Activated CD4-positive, alpha-beta T cell treated with anti-CD3 and anti-CD28 coated beads, Interleukin-2, amount 10 ng/mL, durations not matched to agents 24 days and 14 days (primary cell): ENCODE data around the gene LRAT. TPM values are rescaled to one million over a fixed set of nuclear protein-coding genes. Genes with fewer than 3 reads are reported as not detected.
A peak's percentile ranks its signal among the peaks of the same experiment; 100 is the strongest.
"Not testable (repeated sequence)": the region's sequence is repeated elsewhere in the genome, so short reads cannot be mapped to it uniquely, and the experiment has no call there.

Source experiments
- DNase-seq: peaks from one replicate; pipeline ENCODE4 v3.0.0; 2022
- H3K27ac Mint-ChIP-seq: one replicate; pipeline ENCODE4 v1.8.0; 2022; ENCODE audit warnings: mild to moderate bottlenecking, mixed read lengths
- H3K27me3 Mint-ChIP-seq: one replicate; pipeline ENCODE4 v1.8.0; 2022; ENCODE audit warnings: mixed read lengths
- H3K36me3 Mint-ChIP-seq: one replicate; pipeline ENCODE4 v1.8.0; 2022; ENCODE audit warnings: low read depth, mild to moderate bottlenecking, mixed read lengths
- H3K4me1 Mint-ChIP-seq: one replicate; pipeline ENCODE4 v1.8.0; 2021; ENCODE audit warnings: mixed read lengths
- H3K4me3 Mint-ChIP-seq: one replicate; pipeline ENCODE4 v1.8.0; 2022; ENCODE audit warnings: mild to moderate bottlenecking, moderate library complexity, mixed read lengths
- H3K9me3 Mint-ChIP-seq: one replicate; pipeline ENCODE4 v1.8.0; 2021; ENCODE audit warnings: mixed read lengths
- intact Hi-C: fragments of 100-400 bp; cut with micrococcal nuclease; formaldehyde crosslinking; loops from one replicate; pipeline ENCODE4 v1.15.1; 2023
- total RNA-seq: library from RNA; stranded (reverse); gene quantifications from 2 replicates; pipeline ENCODE4 v1.2.3, GENCODE V29; 2022

The LRAT gene
- not detected in 2 replicates for total RNA-seq

GRCh38 chr4:154743683-154744340 lies at the start of gene LRAT:
Gene LRAT, plus strand, starts transcription at chr4:154744000. Its CDS starts 327 bp downstream, at chr4:154744327.
- Mint-ChIP-seq H3K27ac (no peak within 1 kb of the TSS), H3K4me1 (peaks cover 14% of the 10 kb centered on the region)
- intact Hi-C loops: loop anchor here (5.0 kb wide), 2 partner anchors 252 to 957 kb away; partner anchors contain the start of genes DCHS2 and SFRP2

GRCh38 chr4:154707877-154708276 lies 35.9 kb upstream of the LRAT start:
- Mint-ChIP-seq H3K27me3 (peaks cover 13% of the 10 kb centered on the region), H3K9me3 (no peaks in the 10 kb centered on the region), H3K27ac (no peak overlapping the region), H3K4me1 (no peaks in the 10 kb centered on the region), H3K36me3 (no peaks in the 10 kb centered on the region), H3K4me3 (no peak overlapping the region)
- intact Hi-C loops: no loop called here
- DNase-seq: no peak

More at GRCh38 chr4:154743683-154744340, at the start of gene LRAT:
- peaks cover 71% of the 10 kb centered on the region for H3K27me3 Mint-ChIP-seq
- peak; percentile 87 for DNase-seq
- peak within 1 kb of the TSS; percentile 84 for H3K4me3 Mint-ChIP-seq
- no peaks in the 10 kb centered on the region for H3K36me3 Mint-ChIP-seq
- H3K9me3 Mint-ChIP-seq: no peaks in the 10 kb centered on the region

GRCh38 chr4:154709550-154709949 lies 34.2 kb upstream of the LRAT start:
- DNase-seq: no peak
- H3K4me1 Mint-ChIP-seq: no peaks in the 10 kb centered on the region
- H3K4me3 Mint-ChIP-seq: no peak overlapping the region
- no peak overlapping the region for H3K27ac Mint-ChIP-seq
- H3K9me3 Mint-ChIP-seq: no peaks in the 10 kb centered on the region
- intact Hi-C loops: no loop called here
- no peaks in the 10 kb centered on the region for H3K36me3 Mint-ChIP-seq
- peaks cover 8% of the 10 kb centered on the region for H3K27me3 Mint-ChIP-seq

GRCh38 chr4:154711522-154711921 lies 32.3 kb upstream of the LRAT start:
- intact Hi-C loops: no loop called here
- peaks cover 14% of the 10 kb centered on the region for H3K27me3 Mint-ChIP-seq

GRCh38 chr4:154714339-154715040 lies 29.3 kb upstream of the LRAT start:
- intact Hi-C loops: no loop called here
- H3K36me3 Mint-ChIP-seq: no peaks in the 10 kb centered on the region
- H3K9me3 Mint-ChIP-seq: no peaks in the 10 kb centered on the region
- no peak overlapping the region for H3K4me3 Mint-ChIP-seq
- peaks cover 13% of the 10 kb centered on the region for H3K27me3 Mint-ChIP-seq
- H3K4me1 Mint-ChIP-seq: peaks cover 5% of the 10 kb centered on the region
- no peak for DNase-seq
- H3K27ac Mint-ChIP-seq: no peak overlapping the region

More at GRCh38 chr4:154711522-154711921, 32.3 kb upstream of the LRAT start:
- Mint-ChIP-seq H3K36me3 (no peaks in the 10 kb centered on the region), H3K27ac (no peak overlapping the region), H3K9me3 (no peaks in the 10 kb centered on the region), H3K4me1 (no peaks in the 10 kb centered on the region), H3K4me3 (no peak overlapping the region)
- no peak for DNase-seq

GRCh38 chr4:154719087-154719486 lies 24.7 kb upstream of the LRAT start:
- Mint-ChIP-seq H3K4me3 (no peak overlapping the region), H3K27ac (peak overlapping the region; percentile 4), H3K27me3 (peaks cover 8% of the 10 kb centered on the region), H3K9me3 (no peaks in the 10 kb centered on the region), H3K36me3 (no peaks in the 10 kb centered on the region), H3K4me1 (peaks cover 11% of the 10 kb centered on the region)
- DNase-seq: no peak
- intact Hi-C loops: no loop called here

GRCh38 chr4:154720123-154720522 lies 23.7 kb upstream of the LRAT start:
- peaks cover 10% of the 10 kb centered on the region for H3K27me3 Mint-ChIP-seq
- no peak for DNase-seq

GRCh38 chr4:154720618-154721267 lies 23.1 kb upstream of the LRAT start:
- Mint-ChIP-seq H3K36me3 (no peaks in the 10 kb centered on the region), H3K9me3 (no peaks in the 10 kb centered on the region), H3K27me3 (peaks cover 10% of the 10 kb centered on the region), H3K4me1 (peaks cover 11% of the 10 kb centered on the region), H3K4me3 (no peak overlapping the region), H3K27ac (no peak overlapping the region)
- intact Hi-C loops: loop anchor here (5.0 kb wide), 1 partner anchor 168 kb away; the partner anchor contains the start of gene PLRG1
- DNase-seq: no peak

More at GRCh38 chr4:154720123-154720522, 23.7 kb upstream of the LRAT start:
- Mint-ChIP-seq H3K36me3 (no peaks in the 10 kb centered on the region), H3K9me3 (no peaks in the 10 kb centered on the region), H3K4me1 (peaks cover 11% of the 10 kb centered on the region), H3K4me3 (no peak overlapping the region), H3K27ac (no peak overlapping the region)
- intact Hi-C loops: loop anchor here (5.0 kb wide), 1 partner anchor 168 kb away; the partner anchor contains the start of gene PLRG1

- peaks cover 11% of the 10 kb centered on the region for H3K4me1 Mint-ChIP-seq
- peaks cover 5% of the 10 kb centered on the region for H3K27me3 Mint-ChIP-seq
- DNase-seq: no peak
- H3K9me3 Mint-ChIP-seq: no peaks in the 10 kb centered on the region
- no peak overlapping the region for H3K27ac Mint-ChIP-seq
- intact Hi-C loops: loop anchor here (5.0 kb wide), 1 partner anchor 170 kb away; the partner anchor contains the start of gene PLRG1
- no peaks in the 10 kb centered on the region for H3K36me3 Mint-ChIP-seq
- H3K4me3 Mint-ChIP-seq: no peak overlapping the region
Measured at GRCh38 chr4:154722262-154722661, 21.5 kb upstream of the LRAT start.

- not testable (repeated sequence) for DNase-seq, H3K27me3 Mint-ChIP-seq, H3K36me3 Mint-ChIP-seq, H3K4me3 Mint-ChIP-seq, H3K9me3 Mint-ChIP-seq, H3K27ac Mint-ChIP-seq
- peaks cover 11% of the 10 kb centered on the region for H3K4me1 Mint-ChIP-seq
- intact Hi-C loops: loop anchor here (5.0 kb wide), 1 partner anchor 171 kb away; the partner anchor contains the start of gene PLRG1
Measured at GRCh38 chr4:154723601-154724000, 20.2 kb upstream of the LRAT start.

GRCh38 chr4:154727540-154727939 lies 16.3 kb upstream of the LRAT start:
- Mint-ChIP-seq H3K27ac (no peak overlapping the region), H3K4me1 (no peaks in the 10 kb centered on the region), H3K36me3 (no peaks in the 10 kb centered on the region), H3K4me3 (no peak overlapping the region), H3K9me3 (no peaks in the 10 kb centered on the region), H3K27me3 (peaks cover 5% of the 10 kb centered on the region)
- intact Hi-C loops: no loop called here
- DNase-seq: no peak

GRCh38 chr4:154731756-154732155 lies 12.0 kb upstream of the LRAT start:
- Mint-ChIP-seq H3K27ac (no peak overlapping the region), H3K4me1 (no peaks in the 10 kb centered on the region), H3K9me3 (no peaks in the 10 kb centered on the region), H3K27me3 (peaks cover 23% of the 10 kb centered on the region), H3K4me3 (no peak overlapping the region), H3K36me3 (no peaks in the 10 kb centered on the region)
- intact Hi-C loops: no loop called here
- DNase-seq: no peak

GRCh38 chr4:154732669-154733068 lies 11.1 kb upstream of the LRAT start:
- Mint-ChIP-seq H3K9me3 (no peaks in the 10 kb centered on the region), H3K4me3 (no peak overlapping the region), H3K4me1 (no peaks in the 10 kb centered on the region)

GRCh38 chr4:154736770-154737169 lies 7.0 kb upstream of the LRAT start:
- no peak overlapping the region for H3K27ac Mint-ChIP-seq
- DNase-seq: no peak
- H3K27me3 Mint-ChIP-seq: peaks cover 52% of the 10 kb centered on the region
- no peak overlapping the region for H3K4me3 Mint-ChIP-seq
- H3K36me3 Mint-ChIP-seq: no peaks in the 10 kb centered on the region
- no peaks in the 10 kb centered on the region for H3K4me1 Mint-ChIP-seq
- no peaks in the 10 kb centered on the region for H3K9me3 Mint-ChIP-seq
- intact Hi-C loops: no loop called here

More at GRCh38 chr4:154732669-154733068, 11.1 kb upstream of the LRAT start:
- no peak overlapping the region for H3K27ac Mint-ChIP-seq
- intact Hi-C loops: no loop called here
- DNase-seq: no peak
- H3K36me3 Mint-ChIP-seq: no peaks in the 10 kb centered on the region
- peaks cover 27% of the 10 kb centered on the region for H3K27me3 Mint-ChIP-seq
